DND-41 (cell line): ENCODE measurements around the gene CDH12.

Experiments used
- EZH2 ChIP-seq: IDR thresholded peaks from 3 replicates; pipeline ENCODE4 v1.6.1; 2012; ENCODE audit warnings: borderline replicate concordance, low read depth, mild to moderate bottlenecking, moderate library complexity, low read length, inconsistent platforms; ENCODE audit not compliant: severe bottlenecking
- TF ChIP-seq, protein P1 (sequence below): IDR thresholded peaks from 2 replicates; pipeline ENCODE4 v1.5.1; 2012; ENCODE audit warnings: borderline replicate concordance, low read length, moderate library complexity, mild to moderate bottlenecking; ENCODE audit not compliant: poor library complexity, severe bottlenecking; ENCODE audit errors: extremely low read depth

DNA sequence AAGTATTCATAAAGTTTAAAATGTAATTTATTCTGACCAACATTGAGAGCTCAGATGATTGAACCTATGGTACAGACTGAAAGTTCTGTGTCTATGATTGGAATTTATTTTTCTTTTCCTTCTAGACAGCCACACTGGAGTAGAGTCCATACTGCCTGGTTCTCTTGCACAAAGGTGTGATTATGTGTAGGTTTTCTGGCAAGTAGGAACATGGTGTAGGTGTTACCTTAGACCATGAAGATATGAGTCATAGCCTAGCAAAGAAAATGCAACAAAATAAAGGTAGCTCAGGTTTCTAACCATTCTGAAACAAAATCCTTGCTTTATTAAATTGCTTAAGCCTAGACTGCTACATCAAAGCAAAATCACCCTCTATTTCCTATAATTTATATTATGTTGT, 143.4 kb downstream of the CDH12 start:
- TF ChIP-seq, protein P1, sequence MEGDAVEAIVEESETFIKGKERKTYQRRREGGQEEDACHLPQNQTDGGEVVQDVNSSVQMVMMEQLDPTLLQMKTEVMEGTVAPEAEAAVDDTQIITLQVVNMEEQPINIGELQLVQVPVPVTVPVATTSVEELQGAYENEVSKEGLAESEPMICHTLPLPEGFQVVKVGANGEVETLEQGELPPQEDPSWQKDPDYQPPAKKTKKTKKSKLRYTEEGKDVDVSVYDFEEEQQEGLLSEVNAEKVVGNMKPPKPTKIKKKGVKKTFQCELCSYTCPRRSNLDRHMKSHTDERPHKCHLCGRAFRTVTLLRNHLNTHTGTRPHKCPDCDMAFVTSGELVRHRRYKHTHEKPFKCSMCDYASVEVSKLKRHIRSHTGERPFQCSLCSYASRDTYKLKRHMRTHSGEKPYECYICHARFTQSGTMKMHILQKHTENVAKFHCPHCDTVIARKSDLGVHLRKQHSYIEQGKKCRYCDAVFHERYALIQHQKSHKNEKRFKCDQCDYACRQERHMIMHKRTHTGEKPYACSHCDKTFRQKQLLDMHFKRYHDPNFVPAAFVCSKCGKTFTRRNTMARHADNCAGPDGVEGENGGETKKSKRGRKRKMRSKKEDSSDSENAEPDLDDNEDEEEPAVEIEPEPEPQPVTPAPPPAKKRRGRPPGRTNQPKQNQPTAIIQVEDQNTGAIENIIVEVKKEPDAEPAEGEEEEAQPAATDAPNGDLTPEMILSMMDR, result no peak
- TF ChIP-seq EZH2, result no peak
